ENCODE results near the gene OR13F1. TPM values are rescaled to one million over a fixed set of nuclear protein-coding genes. Genes with fewer than 3 reads are reported as not detected.

Gene OR13F1, protein sequence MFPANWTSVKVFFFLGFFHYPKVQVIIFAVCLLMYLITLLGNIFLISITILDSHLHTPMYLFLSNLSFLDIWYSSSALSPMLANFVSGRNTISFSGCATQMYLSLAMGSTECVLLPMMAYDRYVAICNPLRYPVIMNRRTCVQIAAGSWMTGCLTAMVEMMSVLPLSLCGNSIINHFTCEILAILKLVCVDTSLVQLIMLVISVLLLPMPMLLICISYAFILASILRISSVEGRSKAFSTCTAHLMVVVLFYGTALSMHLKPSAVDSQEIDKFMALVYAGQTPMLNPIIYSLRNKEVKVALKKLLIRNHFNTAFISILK
- not detected in 2 replicates for total RNA-seq

DNA sequence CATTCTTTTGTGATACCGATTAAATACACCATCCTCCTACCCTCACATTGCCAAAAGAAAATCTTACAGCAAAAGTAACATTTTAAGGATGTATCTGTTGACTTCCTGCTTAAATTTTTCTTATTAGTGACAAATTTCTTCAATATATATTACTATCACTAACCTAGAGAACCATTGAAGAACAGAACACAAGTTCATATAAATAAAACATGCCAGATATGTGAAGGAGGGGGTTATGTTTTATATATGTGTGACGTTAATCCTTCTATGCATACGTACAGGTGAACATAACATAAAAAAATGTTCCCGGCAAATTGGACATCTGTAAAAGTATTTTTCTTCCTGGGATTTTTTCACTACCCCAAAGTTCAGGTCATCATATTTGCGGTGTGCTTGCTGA is at the start of gene OR13F1:
TSS of gene OR13F1 (plus strand) at position 301 of the 400 bp plus-strand sequence. CDS start at position 301, 0 bp downstream.

DNA sequence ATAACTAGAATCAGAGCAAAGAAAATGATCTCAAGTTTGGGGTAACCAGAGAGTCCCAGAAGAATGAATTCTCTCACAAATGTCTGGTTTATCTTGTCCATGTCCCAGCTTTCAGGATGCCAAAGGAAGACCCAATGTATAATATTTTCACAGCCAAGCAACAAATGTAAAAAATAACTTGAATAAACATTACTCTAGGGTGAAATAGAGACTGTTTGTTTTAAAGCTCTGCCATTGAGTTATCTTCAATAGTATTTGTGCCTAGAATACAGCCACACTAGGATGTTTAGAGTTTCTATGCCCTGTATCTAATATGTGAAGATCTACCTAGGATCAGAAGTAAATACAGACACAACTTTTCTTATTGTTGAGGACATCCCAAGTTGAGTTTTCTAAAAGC is 23.0 kb downstream of the OR13F1 start, which contains the start of gene OR13C4:
TSS of gene OR13C4 (minus strand) at position 101 of the 400 bp plus-strand sequence. CDS start at position 101, 0 bp downstream.

DNA sequence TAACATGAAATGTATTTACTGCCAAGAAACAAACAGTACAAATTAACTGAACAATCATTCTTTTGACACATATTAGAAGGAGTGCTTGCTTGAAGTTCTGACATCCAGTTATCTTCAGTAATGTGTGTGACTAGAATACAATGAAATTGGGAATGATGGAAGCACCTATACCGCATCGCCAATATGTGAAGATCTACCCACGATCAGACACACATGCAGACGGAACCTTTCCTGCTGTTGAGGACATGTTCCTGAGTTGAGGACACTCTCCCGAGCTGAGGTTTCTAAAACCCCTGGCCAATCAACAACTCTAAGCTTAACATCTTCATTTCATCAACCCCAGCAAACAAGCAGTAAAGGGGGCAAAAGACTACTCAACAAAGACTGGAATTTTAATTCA is 32.7 kb downstream of the OR13F1 start, which contains the start of gene OR13C3:
TSS of gene OR13C3 (minus strand) at position 101 of the 400 bp plus-strand sequence. CDS start 133 bp downstream, outside the sequence.

Other genes starting within 250 kb of the OR13F1 start
- gene OR13C4, start 22.9 kb downstream of the OR13F1 start, total RNA-seq = not detected in 2 replicates
- not detected in 2 replicates for gene OR13C3, start 32.6 kb downstream of the OR13F1 start, total RNA-seq
- gene OR13C8, start 64.9 kb downstream of the OR13F1 start, total RNA-seq = not detected in 2 replicates
- not detected in 2 replicates for gene OR13C5, start 95.2 kb downstream of the OR13F1 start, total RNA-seq
- not detected in 2 replicates for gene OR13C2, start 101.4 kb downstream of the OR13F1 start, total RNA-seq
- not detected in 2 replicates for gene OR13C9, start 113.9 kb downstream of the OR13F1 start, total RNA-seq
- gene OR13D1, start 190.3 kb downstream of the OR13F1 start, total RNA-seq = not detected in 2 replicates
- gene NIPSNAP3A, start 243.4 kb downstream of the OR13F1 start, total RNA-seq = 78.9 and 80.5 TPM in 2 replicates